Loucy (cell line): ENCODE data around the gene RND3.

Experiments used
- CTCF ChIP-seq: fragments of 200-600 bp; sonication (generic); conservative IDR thresholded peaks from 2 replicates; pipeline ENCODE4 v1.5.1; 2014; ENCODE audit warnings: mild to moderate bottlenecking, antibody characterized with exemption, low read length
- EZH2phosphoT487 ChIP-seq: fragments of 200-600 bp; IDR thresholded peaks from 2 replicates; pipeline ENCODE4 v1.6.1; 2018; ENCODE audit warnings: antibody characterized with exemption, mild to moderate bottlenecking, moderate library complexity, borderline replicate concordance

GRCh38 chr2:150484006-150484405, 3.5 kb downstream of the RND3 start:
- TF ChIP-seq EZH2phosphoT487 = no peak
- no peak for TF ChIP-seq CTCF
